ENCODE data around the gene ARHGDIA. TPM values are rescaled to one million over a fixed set of nuclear protein-coding genes. Genes with fewer than 3 reads are reported as not detected.
A peak's percentile ranks its signal among the peaks of the same experiment; 100 is the strongest.
"Not testable (repeated sequence)": the region's sequence is repeated elsewhere in the genome, so short reads cannot be mapped to it uniquely, and the experiment has no call there.

Gene ARHGDIA
- total RNA-seq, 2 donors from 2014 or later, result 369 to 410 TPM

DNA sequence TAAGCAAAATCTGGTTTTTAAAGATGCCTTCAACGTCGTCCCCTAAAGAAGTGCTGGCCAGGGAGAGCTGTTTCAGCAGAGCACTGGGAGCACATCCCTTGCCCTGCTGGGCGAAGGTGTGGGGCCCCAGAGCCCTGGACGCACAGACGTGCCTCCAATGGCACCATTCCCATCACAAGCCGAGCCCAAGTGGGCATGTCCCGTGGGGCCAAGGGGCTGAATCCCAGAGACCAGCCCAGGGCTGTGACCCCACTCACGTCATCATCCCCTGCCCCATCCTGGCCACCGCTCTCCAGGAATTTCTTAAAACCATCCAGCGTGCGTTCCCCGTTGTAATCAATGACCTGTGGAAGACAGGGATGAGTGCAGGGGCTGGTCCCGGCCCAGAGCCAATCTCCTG is 26.2 kb downstream of the ARHGDIA start:
- no peaks in the 10 kb centered on the region for H3K9me3 Mint-ChIP-seq

DNA sequence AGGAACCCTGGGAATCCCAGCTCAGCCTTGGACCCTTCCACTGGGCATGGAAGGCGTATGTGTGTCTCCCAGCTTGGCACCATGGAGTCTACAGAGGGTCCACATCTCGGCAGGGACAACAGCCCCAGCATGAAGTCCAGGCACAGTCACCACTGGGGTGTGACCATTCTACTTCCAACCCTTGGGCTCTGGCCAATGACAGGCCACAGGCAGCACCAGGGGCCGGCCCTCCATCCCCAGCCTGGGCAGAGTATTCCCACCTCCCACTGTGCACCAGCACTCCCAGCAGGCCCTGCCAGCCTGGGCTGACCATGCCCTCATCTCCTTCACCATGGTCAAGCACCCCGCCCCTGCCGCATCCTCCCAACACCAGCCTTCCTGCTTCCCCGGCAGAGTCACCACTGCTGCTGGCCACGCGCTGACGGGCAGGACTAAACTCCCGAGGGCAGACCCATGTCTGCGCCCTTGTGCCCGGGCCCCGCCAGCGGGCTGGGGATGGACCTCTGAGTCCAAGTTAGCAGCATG is 26.7 kb downstream of the ARHGDIA start:
- Mint-ChIP-seq H3K4me1 (ENCODE audit: low read depth) (no peaks in the 10 kb centered on the region), H3K27me3 (ENCODE audit: low read depth) (no peaks in the 10 kb centered on the region), H3K36me3 (ENCODE audit: insufficient read depth in 2 of 2) (peaks cover 1 to 7% of the 10 kb centered on the region in 2 donors), H3K9me3 (no peaks in the 10 kb centered on the region), H3K27ac (no peak overlapping the region), H3K4me3 (no peak overlapping the region)
- no peak for DNase-seq
- no peak for ATAC-seq (replicated peaks in 1 of 2)

More for the DNA sequence above, 26.2 kb downstream of the ARHGDIA start:
- no peak for ATAC-seq (replicated peaks in 1 of 2)
- no peaks in the 10 kb centered on the region for H3K27me3 Mint-ChIP-seq (ENCODE audit: low read depth)
- H3K4me3 Mint-ChIP-seq, result no peak overlapping the region
- no peak for DNase-seq
- H3K27ac Mint-ChIP-seq, result no peak overlapping the region
- H3K4me1 Mint-ChIP-seq (ENCODE audit: low read depth), result no peaks in the 10 kb centered on the region
- H3K36me3 Mint-ChIP-seq (ENCODE audit: insufficient read depth in 2 of 2), result peaks cover 1 to 7% of the 10 kb centered on the region in 2 donors

DNA sequence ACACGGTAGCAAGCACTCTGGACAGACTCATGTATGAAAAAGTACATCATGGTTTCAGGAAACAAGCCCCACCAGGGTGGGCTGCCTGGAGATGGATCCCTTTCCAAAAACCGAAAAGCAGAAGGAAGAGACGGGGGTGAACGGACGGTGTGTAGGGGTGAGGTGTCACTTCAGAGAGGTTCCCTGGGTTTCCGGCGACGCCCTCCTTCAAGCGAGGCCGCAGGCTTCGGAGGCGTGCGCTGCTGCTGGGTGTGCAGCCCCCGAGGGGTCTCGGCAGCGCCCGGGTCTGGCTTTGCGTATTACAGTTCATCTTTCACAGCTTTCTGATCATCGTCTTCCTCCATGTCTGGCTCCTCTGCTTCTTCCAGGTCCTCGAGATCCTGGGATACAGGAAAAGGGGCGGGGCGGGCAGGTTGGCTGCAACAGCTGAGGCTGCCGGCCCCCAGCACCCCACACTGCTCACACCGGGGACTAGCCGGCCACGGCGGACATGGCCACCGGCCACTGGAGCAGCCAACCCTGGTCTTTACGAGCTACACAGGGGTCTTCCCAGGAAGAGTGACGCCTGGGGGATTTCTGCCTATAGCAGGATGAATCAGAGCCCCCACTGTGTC is 27.3 kb downstream of the ARHGDIA start:
- Mint-ChIP-seq H3K36me3 (ENCODE audit: insufficient read depth in 2 of 2) (peaks cover 1 to 7% of the 10 kb centered on the region in 2 donors), H3K27ac (no peak overlapping the region), H3K4me3 (no peak overlapping the region), H3K4me1 (ENCODE audit: low read depth) (no peaks in the 10 kb centered on the region), H3K27me3 (ENCODE audit: low read depth) (no peaks in the 10 kb centered on the region), H3K9me3 (no peaks in the 10 kb centered on the region)
- no peak for DNase-seq
- no peak for ATAC-seq (replicated peaks in 1 of 2)

GRCh38 chr17:81842725-81843504 is 28.2 kb downstream of the ARHGDIA start:
- DNase-seq, result no peak
- Mint-ChIP-seq H3K4me3 (no peak overlapping the region), H3K9me3 (no peaks in the 10 kb centered on the region), H3K36me3 (ENCODE audit: insufficient read depth in 2 of 2) (peaks cover 1 to 7% of the 10 kb centered on the region in 2 donors), H3K27ac (no peak overlapping the region), H3K4me1 (ENCODE audit: low read depth) (no peaks in the 10 kb centered on the region), H3K27me3 (ENCODE audit: low read depth) (no peaks in the 10 kb centered on the region)
- no peak for ATAC-seq (replicated peaks in 1 of 2)

GRCh38 chr17:81842378-81842724 is 28.8 kb downstream of the ARHGDIA start:
- H3K9me3 Mint-ChIP-seq, result no peaks in the 10 kb centered on the region
- H3K4me1 Mint-ChIP-seq (ENCODE audit: low read depth), result no peaks in the 10 kb centered on the region
- no peak overlapping the region for H3K27ac Mint-ChIP-seq
- no peak for ATAC-seq (replicated peaks in 1 of 2)
- DNase-seq, result no peak
- H3K27me3 Mint-ChIP-seq (ENCODE audit: low read depth), result no peaks in the 10 kb centered on the region
- peaks cover 1 to 7% of the 10 kb centered on the region in 2 donors for H3K36me3 Mint-ChIP-seq (ENCODE audit: insufficient read depth in 2 of 2)
- H3K4me3 Mint-ChIP-seq, result no peak overlapping the region

- no peak for DNase-seq
- peaks cover 1 to 5% of the 10 kb centered on the region in 2 donors for H3K36me3 Mint-ChIP-seq (ENCODE audit: insufficient read depth in 2 of 2)
These were observed 29.3 kb downstream of the ARHGDIA start for GRCh38 chr17:81841866-81842265.

DNA sequence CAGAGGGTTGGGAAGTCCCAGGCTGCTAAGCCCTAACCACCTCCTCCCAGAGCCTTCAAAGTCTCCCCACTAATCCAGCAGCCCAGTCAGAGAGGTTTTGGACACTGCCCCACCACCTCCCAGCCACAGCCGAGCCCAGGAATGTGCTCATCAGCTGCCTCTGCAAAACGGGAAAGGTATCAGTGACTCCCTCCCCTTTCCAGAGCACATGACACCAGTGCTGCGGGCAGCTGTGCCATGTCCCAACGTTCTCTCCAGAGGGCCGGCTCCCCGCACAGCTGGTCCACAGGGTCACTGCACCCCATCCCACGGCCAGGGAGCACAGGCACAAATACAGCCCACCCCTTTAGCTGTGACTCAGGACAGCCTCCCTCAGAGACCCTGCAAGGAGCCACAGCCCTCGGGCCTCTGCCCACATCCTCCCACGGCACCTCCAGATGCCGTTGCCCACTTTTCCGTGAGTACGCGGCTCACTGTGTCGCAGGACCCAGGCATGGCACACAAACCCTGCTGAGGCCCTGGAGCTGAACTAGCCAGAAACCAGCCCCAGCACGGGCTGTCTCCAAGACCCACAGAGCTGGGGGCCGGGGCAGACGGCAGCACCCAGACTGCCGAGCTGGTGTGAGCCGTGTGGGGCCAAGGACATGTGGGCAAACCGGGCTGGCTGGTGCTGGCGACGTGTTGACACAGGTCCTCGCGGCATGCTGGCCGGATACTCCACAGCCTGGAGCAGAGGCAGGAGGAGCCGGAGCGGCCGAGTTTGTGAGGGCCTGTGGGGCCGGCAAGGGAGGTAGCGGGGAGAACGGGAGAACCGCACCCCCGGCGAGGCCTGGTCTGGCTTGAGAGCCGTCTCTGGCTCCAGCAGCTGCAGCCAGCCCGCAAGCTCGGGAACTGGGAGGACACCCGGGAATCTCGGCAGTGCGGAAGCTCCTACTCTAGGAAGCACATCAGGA is 30.0 kb downstream of the ARHGDIA start:
- Mint-ChIP-seq H3K27ac (no peak overlapping the region), H3K36me3 (ENCODE audit: insufficient read depth in 2 of 2) (peaks cover 1 to 5% of the 10 kb centered on the region in 2 donors), H3K4me3 (no peak overlapping the region), H3K4me1 (ENCODE audit: low read depth) (no peaks in the 10 kb centered on the region), H3K9me3 (no peaks in the 10 kb centered on the region), H3K27me3 (ENCODE audit: low read depth) (no peaks in the 10 kb centered on the region)
- peak; percentile 13 to 16 for ATAC-seq (replicated peaks in 1 of 2)
- no peak for DNase-seq

More at GRCh38 chr17:81841866-81842265, 29.3 kb downstream of the ARHGDIA start:
- Mint-ChIP-seq H3K4me1 (ENCODE audit: low read depth) (no peaks in the 10 kb centered on the region), H3K27me3 (ENCODE audit: low read depth) (no peaks in the 10 kb centered on the region), H3K4me3 (no peak overlapping the region), H3K27ac (no peak overlapping the region), H3K9me3 (no peaks in the 10 kb centered on the region)
- ATAC-seq (replicated peaks in 1 of 2), result no peak

- not testable (repeated sequence) for DNase-seq; H3K36me3 Mint-ChIP-seq (ENCODE audit: insufficient read depth in 2 of 2); H3K9me3 Mint-ChIP-seq; H3K4me3 Mint-ChIP-seq; H3K4me1 Mint-ChIP-seq (ENCODE audit: low read depth); H3K27me3 Mint-ChIP-seq (ENCODE audit: low read depth); ATAC-seq (replicated peaks in 1 of 2); H3K27ac Mint-ChIP-seq
These were observed 31.1 kb downstream of the ARHGDIA start for GRCh38 chr17:81840059-81840458.

DNA sequence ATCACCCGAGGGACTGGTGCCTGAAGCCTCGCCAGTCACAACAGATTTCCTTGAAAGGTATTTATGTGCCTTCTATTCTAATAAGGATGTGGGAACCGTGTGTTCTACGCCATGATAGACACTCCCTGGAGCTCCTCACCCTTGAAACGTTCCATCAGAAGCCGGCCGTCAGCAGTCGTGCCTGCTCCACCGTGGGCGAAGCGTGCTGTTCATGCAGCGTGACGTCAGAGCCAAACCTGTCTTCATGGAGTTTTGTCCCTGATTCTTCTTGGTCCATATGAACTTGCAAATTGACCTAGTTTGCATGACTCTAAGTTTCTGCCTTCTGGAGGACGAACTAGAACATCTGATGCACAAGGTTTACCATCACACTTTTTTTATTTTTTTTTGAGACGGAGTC is 31.8 kb downstream of the ARHGDIA start:
- Mint-ChIP-seq H3K36me3 (ENCODE audit: insufficient read depth in 2 of 2) (peaks cover 1 to 5% of the 10 kb centered on the region in 2 donors), H3K9me3 (no peaks in the 10 kb centered on the region), H3K27me3 (ENCODE audit: low read depth) (no peaks in the 10 kb centered on the region), H3K4me3 (no peak overlapping the region), H3K4me1 (ENCODE audit: low read depth) (peaks cover 12% of the 10 kb centered on the region), H3K27ac (no peak overlapping the region)
- ATAC-seq (replicated peaks in 1 of 2), result no peak
- no peak for DNase-seq

GRCh38 chr17:81838753-81839255 is 32.3 kb downstream of the ARHGDIA start:
- no peak overlapping the region for H3K4me3 Mint-ChIP-seq
- H3K27me3 Mint-ChIP-seq (ENCODE audit: low read depth), result no peaks in the 10 kb centered on the region
- H3K4me1 Mint-ChIP-seq (ENCODE audit: low read depth), result peaks cover 12% of the 10 kb centered on the region
- DNase-seq (no peak), ATAC-seq (replicated peaks in 1 of 2) (no peak)
- peaks cover 1 to 5% of the 10 kb centered on the region in 2 donors for H3K36me3 Mint-ChIP-seq (ENCODE audit: insufficient read depth in 2 of 2)
- H3K9me3 Mint-ChIP-seq, result no peaks in the 10 kb centered on the region
- no peak overlapping the region for H3K27ac Mint-ChIP-seq

- Mint-ChIP-seq H3K36me3 (ENCODE audit: insufficient read depth in 2 of 2) (no peaks in the 10 kb centered on the region), H3K27me3 (ENCODE audit: low read depth) (no peaks in the 10 kb centered on the region), H3K27ac (no peak overlapping the region), H3K9me3 (no peaks in the 10 kb centered on the region), H3K4me3 (no peak overlapping the region), H3K4me1 (ENCODE audit: low read depth) (peaks cover 13% of the 10 kb centered on the region)
- no peak for DNase-seq
- ATAC-seq (replicated peaks in 1 of 2), result no peak
These were observed 33.5 kb downstream of the ARHGDIA start for GRCh38 chr17:81837641-81838040.

- no peak within 1 kb of the TSS for H3K27ac Mint-ChIP-seq
- no peaks in the 10 kb centered on the region for H3K27me3 Mint-ChIP-seq (ENCODE audit: low read depth)
- H3K4me1 Mint-ChIP-seq (ENCODE audit: low read depth), result peaks cover 37% of the 10 kb centered on the region
- H3K9me3 Mint-ChIP-seq, result no peaks in the 10 kb centered on the region
- peaks cover 0 to 6% of the 10 kb centered on the region in 2 donors for H3K36me3 Mint-ChIP-seq (ENCODE audit: insufficient read depth in 2 of 2)
- ATAC-seq (replicated peaks in 1 of 2), result no peak
- peak within 1 kb of the TSS; percentile 85 to 89 for H3K4me3 Mint-ChIP-seq
- DNase-seq, result no peak
These were observed 36.3 kb downstream of the ARHGDIA start, which contains the start of gene PPP1R27 for GRCh38 chr17:81834831-81835267. TSS of gene PPP1R27 (minus strand) at chr17:81835050. CDS start at chr17:81834953, 97 bp downstream.

Measured in activated T-cell treated with anti-CD3 and anti-CD28 coated beads, Interleukin-2, amount 50 U/mL, for 72 hours (primary cell).